ENCODE data around the gene CPLX3. TPM values are rescaled to one million over a fixed set of nuclear protein-coding genes. Genes with fewer than 3 reads are reported as not detected.

CPLX3 gene
- total and polyA plus RNA-seq, 2 donors (not counting 3 experiments of a cell fraction or from before 2014, with no cell fraction given), result not detected

DNA sequence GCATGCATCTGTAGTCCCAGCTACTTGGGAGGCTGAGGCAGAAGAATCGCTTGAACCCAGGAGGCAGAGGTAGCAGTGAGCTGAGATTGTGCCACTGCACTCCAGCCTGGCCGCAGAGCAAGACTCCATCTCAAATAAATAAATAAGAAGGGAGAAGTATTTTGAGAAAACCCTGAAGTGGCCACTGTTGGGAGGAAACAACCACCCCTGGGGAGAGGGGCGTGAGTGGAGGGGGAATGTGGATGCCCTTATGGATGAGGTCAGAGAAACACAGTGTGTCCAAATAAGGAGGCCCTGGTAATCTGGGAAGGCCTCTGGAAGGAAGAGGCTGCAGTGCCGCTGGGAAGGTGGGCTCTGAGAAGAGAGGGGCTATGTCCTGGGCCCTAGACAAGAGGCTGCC, 4.2 kb upstream of the CPLX3 start:
- H3K79me2 ChIP-seq (ENCODE audit: control insufficient read depth, insufficient read depth, low read length), result no peaks in the 10 kb centered on the region
- H3K4me1 ChIP-seq (ENCODE audit: control insufficient read depth, extremely low read depth, insufficient read depth, low read length), result peaks cover 8% of the 10 kb centered on the region
- ChIA-PET CTCF (interaction anchor here (1.2 to 1.3 kb wide), 2 partner anchors 51 to 52 kb away, joined by 3 to 5 read pairs; no protein-coding TSS in a partner anchor), POLR2A (no interaction called here)
- DNase-seq (ENCODE audit: low read depth, low spot score) (no peak), FAIRE-seq (no peak)
- no peak overlapping the region for H3K9ac ChIP-seq (replicated peaks; ENCODE audit: extremely low read depth, insufficient read depth, low read length)
- dilution Hi-C loops (cut with MboI; ENCODE audit: extremely low pct_ligation_motif_present, low sequenced_read_pairs) (no loop called here), intact Hi-C loops (cut with micrococcal nuclease) (no loop called here)
- H3K4me2 ChIP-seq (ENCODE audit: insufficient read depth, low read length), result no peak overlapping the region
- H3K9me3 ChIP-seq (replicated peaks; ENCODE audit: control insufficient read depth, insufficient read depth, low read length), result no peaks in the 10 kb centered on the region
- no peak overlapping the region for H3K27ac ChIP-seq (ENCODE audit: insufficient read depth, low read depth, low read length)
- H3K36me3 ChIP-seq (ENCODE audit: control insufficient read depth in 2 of 2, extremely low read depth in 1 of 2, insufficient read depth in 2 of 2, low read length in 2 of 2), result no peaks in the 10 kb centered on the region
- BruUV-seq (replicated peaks), result no TSS peak
- H3K9me1 ChIP-seq (replicated peaks; ENCODE audit: control insufficient read depth, extremely low read depth, insufficient read depth, low read length), result no peaks in the 10 kb centered on the region
- no peak for TF ChIP-seq MYC (IDR thresholded peaks at IDR 0.05; ENCODE audit: low read depth, low read length)
- no peak for TF ChIP-seq POLR2AphosphoS5 (IDR thresholded peaks at IDR 0.05; ENCODE audit: insufficient read depth, low read depth, low read length)
- no peak for TF ChIP-seq FOS (IDR thresholded peaks at IDR 0.05; ENCODE audit: borderline replicate concordance, insufficient read depth, low read length)
- TF ChIP-seq EZH2 (IDR thresholded peaks at IDR 0.05; ENCODE audit: borderline replicate concordance, low read depth, low read length, severe bottlenecking), result no peak
- TF ChIP-seq GATA2 (IDR thresholded peaks at IDR 0.05; ENCODE audit: insufficient read depth, insufficient read length, low read depth, low read length), result no peak
- TF ChIP-seq MAX (IDR thresholded peaks at IDR 0.05; ENCODE audit: insufficient read depth, insufficient read length), result no peak
- peaks cover 3 to 5% of the 10 kb centered on the region in 2 experiments for H3K27me3 ChIP-seq (ENCODE audit: control insufficient read depth in 2 of 2, insufficient read depth in 2 of 2, low read length in 2 of 2)
- H2AFZ ChIP-seq (ENCODE audit: low read depth, low read length), result no peak overlapping the region
- no peaks in the 10 kb centered on the region for H4K20me1 ChIP-seq (replicated peaks; ENCODE audit: control insufficient read depth, extremely low read depth, insufficient read depth, low read length)
- no peak overlapping the region for H3K4me3 ChIP-seq (replicated peaks in 1 of 3; ENCODE audit: insufficient read depth in 1 of 3, low read depth in 1 of 3, low read length in 3 of 3)

- no peaks in the 10 kb centered on the region for H3K36me3 ChIP-seq (ENCODE audit: control insufficient read depth in 2 of 2, extremely low read depth in 1 of 2, insufficient read depth in 2 of 2, low read length in 2 of 2)
- DNase-seq (ENCODE audit: low read depth, low spot score) (no peak), FAIRE-seq (no peak)
- H3K27me3 ChIP-seq (ENCODE audit: control insufficient read depth in 2 of 2, insufficient read depth in 2 of 2, low read length in 2 of 2), result peaks cover 11 to 12% of the 10 kb centered on the region in 2 experiments
- intact Hi-C loops (cut with micrococcal nuclease), result no loop called here
- peaks cover 5% of the 10 kb centered on the region for H3K4me1 ChIP-seq (ENCODE audit: control insufficient read depth, extremely low read depth, insufficient read depth, low read length)
- no peak overlapping the region for H3K9ac ChIP-seq (replicated peaks; ENCODE audit: extremely low read depth, insufficient read depth, low read length)
- dilution Hi-C loops (cut with MboI; ENCODE audit: extremely low pct_ligation_motif_present, low sequenced_read_pairs), result no loop called here
- CTCF ChIA-PET, result interaction anchor here (1.0 to 1.3 kb wide), 2 partner anchors 13 to 52 kb away, joined by 3 read pairs; no protein-coding TSS in a partner anchor
- H2AFZ ChIP-seq (ENCODE audit: low read depth, low read length), result no peak overlapping the region
- H3K27ac ChIP-seq (ENCODE audit: insufficient read depth, low read depth, low read length), result no peak overlapping the region
- no peaks in the 10 kb centered on the region for H3K9me3 ChIP-seq (replicated peaks; ENCODE audit: control insufficient read depth, insufficient read depth, low read length)
- no peaks in the 10 kb centered on the region for H3K9me1 ChIP-seq (replicated peaks; ENCODE audit: control insufficient read depth, extremely low read depth, insufficient read depth, low read length)
- POLR2A ChIA-PET, result no interaction called here
- no TSS peak for BruUV-seq (replicated peaks)
- no peak overlapping the region for H3K4me2 ChIP-seq (ENCODE audit: insufficient read depth, low read length)
- H3K79me2 ChIP-seq (ENCODE audit: control insufficient read depth, insufficient read depth, low read length), result no peaks in the 10 kb centered on the region
- H3K4me3 ChIP-seq (replicated peaks in 1 of 3; ENCODE audit: insufficient read depth in 1 of 3, low read depth in 1 of 3, low read length in 3 of 3), result no peak overlapping the region
- no peaks in the 10 kb centered on the region for H4K20me1 ChIP-seq (replicated peaks; ENCODE audit: control insufficient read depth, extremely low read depth, insufficient read depth, low read length)
- no peak for TF ChIP-seq CTCF (IDR thresholded peaks at IDR 0.05; ENCODE audit: extremely low read depth in 1 of 2, insufficient read depth in 1 of 2, low read depth in 1 of 2, low read length in 2 of 2)
- TF ChIP-seq MYC (IDR thresholded peaks at IDR 0.05; ENCODE audit: low read depth, low read length), result no peak
- TF ChIP-seq MAX (IDR thresholded peaks at IDR 0.05; ENCODE audit: insufficient read depth, insufficient read length), result no peak
- no peak for TF ChIP-seq POLR2AphosphoS5 (IDR thresholded peaks at IDR 0.05; ENCODE audit: insufficient read depth, low read depth, low read length)
- no peak for TF ChIP-seq JUN (IDR thresholded peaks at IDR 0.05; ENCODE audit: borderline replicate concordance, insufficient read depth, insufficient read length, low read depth)
- no peak for TF ChIP-seq GATA2 (IDR thresholded peaks at IDR 0.05; ENCODE audit: insufficient read depth, insufficient read length, low read depth, low read length)
- no peak for TF ChIP-seq EZH2 (IDR thresholded peaks at IDR 0.05; ENCODE audit: borderline replicate concordance, low read depth, low read length, severe bottlenecking)
- TF ChIP-seq POLR2A (IDR thresholded peaks at IDR 0.05; ENCODE audit: low read depth, low read length), result no peak
- TF ChIP-seq FOS (IDR thresholded peaks at IDR 0.05; ENCODE audit: borderline replicate concordance, insufficient read depth, low read length), result no peak
Observed at GRCh38 chr15:74823324-74823723, 3.1 kb upstream of the CPLX3 start.

Measured in endothelial cell of umbilical vein (primary cell).